HS-27A (cell line): ENCODE results near the gene FAM131B.
A peak's percentile ranks its signal among the peaks of the same experiment; 100 is the strongest.

Experiments
- DNase-seq: peaks from one replicate; pipeline ENCODE4 v3.0.0-alpha.2; 2012; ENCODE audit warnings: low read depth, missing footprints

Gene FAM131B

DNA sequence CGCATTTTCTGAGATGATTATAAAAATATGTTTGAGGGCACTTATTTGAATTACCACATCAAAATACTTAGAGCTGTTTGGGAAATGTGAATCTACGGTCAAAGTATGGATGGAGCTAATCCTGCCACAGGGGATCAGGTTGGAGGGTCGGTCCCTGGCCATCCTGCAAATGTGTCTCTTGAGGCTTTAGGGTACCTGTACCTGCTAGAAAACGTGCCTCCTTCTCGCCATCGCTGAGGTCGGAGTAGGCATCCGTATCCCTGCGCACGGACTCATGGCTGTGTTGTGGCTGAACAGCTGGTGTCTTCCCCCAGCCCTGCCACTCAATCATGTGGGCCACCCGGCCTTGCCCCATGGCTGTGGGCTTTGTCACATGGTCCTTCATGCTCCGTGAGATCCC, 3.9 kb downstream of the FAM131B start:
- no peak for DNase-seq

- no peak for DNase-seq
These were observed 6.0 kb downstream of the FAM131B start for GRCh38 chr7:143356414-143357050.

- no peak for DNase-seq
These were observed 6.8 kb downstream of the FAM131B start for GRCh38 chr7:143355450-143356385.

DNA sequence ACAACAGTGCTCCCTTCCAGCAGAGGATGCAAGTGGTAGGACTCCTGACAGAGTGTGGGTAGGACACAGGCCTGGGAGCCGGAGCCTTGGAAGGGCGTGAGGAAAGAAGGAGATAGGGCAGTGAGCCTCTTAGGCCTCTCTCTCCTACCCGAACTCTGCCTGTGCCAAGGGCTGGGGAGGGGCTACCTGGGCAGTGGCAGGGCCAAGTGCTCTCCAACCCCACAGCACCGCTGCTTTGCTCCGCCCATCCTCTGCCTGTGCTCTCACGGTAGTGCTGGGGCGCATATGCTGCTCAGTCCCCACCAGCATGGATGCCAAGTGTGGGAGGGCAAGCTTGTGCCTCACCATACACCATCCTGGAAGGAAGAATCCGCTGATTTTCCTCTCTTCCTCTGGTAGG, 7.5 kb downstream of the FAM131B start:
- DNase-seq, result no peak

DNA sequence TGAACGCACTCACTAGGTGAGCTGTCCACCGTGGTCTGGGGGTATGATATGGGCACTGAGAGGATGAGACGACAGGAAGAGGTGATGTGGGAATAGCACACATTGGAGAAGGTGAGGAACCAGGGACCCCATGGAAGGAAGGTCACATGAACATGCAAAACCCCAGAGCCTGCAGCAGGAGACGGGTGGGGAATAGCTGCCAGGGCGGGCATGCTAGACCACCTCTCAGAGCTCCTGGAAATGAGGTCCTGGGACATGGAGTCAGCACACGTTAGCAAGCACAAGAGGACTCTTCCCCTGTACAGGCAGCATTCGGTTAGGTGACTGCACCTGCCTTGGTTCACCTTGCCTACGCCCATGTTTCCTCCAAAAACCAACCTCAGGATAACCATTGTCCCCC, 8.1 kb downstream of the FAM131B start:
- DNase-seq, result no peak

DNA sequence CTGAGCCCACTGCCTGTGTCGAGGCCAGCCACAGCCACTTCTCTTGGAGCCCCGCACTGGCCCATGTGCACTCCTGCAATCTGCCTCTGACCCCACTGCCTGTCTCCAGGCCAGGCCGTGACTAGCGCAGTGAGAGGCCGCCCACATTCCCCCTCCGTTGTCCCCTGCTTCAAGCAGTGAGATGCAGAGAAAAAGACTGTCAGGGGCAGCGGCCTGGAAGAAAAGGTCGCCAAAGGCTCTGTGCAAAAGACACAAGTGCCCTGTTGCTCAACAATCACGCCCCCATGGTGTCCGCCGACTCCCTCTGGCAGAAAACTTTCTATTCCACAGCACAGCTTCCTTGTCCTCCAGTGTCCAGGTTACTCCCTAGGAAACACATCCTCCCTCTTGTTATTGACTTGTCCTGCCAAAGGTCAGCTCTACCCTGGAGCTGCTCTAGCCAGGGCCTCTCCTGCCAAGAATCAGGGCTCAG, 9.9 kb downstream of the FAM131B start:
- DNase-seq, result no peak

GRCh38 chr7:143351574-143351973, 10.9 kb downstream of the FAM131B start:
- DNase-seq, result no peak

DNA sequence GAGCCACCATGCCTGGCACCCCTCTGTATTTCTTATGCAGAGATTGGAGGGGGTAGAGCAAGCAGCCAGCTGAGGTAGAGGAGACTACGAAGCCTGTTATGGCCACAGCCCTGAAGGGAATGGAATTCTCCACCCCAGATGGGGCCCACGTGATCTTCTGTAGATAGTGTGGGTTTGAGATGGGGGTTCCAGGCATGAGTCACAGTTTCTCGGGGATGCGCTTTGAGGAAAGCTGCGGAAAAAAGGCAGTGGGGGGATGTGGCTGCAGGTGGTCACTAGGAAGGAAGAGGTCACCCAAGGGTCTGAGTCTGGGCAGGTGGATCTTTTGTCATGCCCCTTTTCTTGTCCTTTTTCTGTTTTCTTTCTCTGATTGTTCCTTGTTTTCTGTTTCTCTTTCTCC, 11.5 kb downstream of the FAM131B start:
- DNase-seq, result no peak

GRCh38 chr7:143347950-143348349, 14.6 kb downstream of the FAM131B start:
- no peak for DNase-seq

DNA sequence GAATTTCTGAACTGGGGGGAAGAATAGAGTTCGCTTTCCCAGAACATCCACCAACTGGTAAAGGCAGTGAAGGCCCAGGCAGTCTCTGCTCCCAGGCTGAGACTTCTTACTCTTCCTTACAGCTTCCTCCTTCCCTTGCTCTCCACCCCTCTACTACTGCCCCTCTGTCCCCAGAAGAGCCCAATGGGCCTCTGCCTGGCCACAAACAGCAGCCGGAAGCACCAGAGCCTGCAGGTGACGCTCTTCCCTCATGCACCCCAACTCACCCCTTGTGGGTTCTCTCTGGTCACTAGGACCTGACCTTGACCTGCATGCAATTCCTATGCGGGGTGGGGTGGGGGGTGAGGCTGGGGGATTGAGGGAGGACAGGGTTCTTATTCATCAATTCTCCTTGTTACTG, 16.5 kb downstream of the FAM131B start:
- DNase-seq, result no peak

DNA sequence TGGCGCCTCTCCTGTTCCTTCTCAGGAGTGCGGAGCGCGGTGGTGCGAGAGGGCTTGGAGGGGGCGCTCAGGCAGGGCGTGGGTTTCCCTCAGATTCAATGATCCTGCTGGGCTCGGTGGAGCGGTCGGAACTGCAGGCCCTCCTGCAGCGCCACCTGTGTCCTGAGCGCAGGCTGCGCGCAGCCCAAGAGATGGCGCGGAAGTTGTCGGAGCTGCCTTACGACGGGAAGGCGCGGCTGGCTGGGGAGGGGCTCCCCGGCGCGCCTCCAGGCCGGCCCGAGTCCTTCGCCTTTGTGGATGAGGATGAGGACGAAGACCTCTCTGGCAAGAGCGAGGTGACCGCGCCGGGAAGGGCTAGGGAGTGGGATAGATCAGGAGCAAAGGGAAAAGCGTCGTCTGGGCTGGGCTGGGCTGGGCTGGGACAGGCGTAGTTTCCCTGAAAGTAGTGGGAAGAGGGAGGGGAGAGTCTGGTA, 17.0 kb downstream of the FAM131B start:
- DNase-seq, result no peak

DNA sequence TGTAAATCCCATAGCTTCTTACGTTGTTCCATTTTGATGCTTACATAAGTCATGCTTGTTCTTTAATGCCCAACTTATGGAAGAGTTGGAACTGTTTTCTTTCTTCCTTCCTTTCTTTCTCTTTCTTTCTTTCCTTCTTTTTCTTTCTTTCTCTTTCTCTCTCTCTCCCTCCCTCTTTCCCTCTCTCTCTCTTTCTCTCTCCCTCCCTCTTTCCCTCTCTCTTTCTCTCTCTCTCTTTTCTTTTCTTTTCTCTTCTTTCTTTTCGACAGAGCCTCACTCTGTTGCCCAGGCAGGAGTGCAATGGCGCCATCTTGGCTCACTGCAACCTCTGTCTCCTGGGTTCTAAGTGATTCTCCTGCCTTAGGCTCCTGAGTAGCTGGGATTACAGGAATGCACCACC, 18.9 kb downstream of the FAM131B start:
- DNase-seq, result no peak

DNA sequence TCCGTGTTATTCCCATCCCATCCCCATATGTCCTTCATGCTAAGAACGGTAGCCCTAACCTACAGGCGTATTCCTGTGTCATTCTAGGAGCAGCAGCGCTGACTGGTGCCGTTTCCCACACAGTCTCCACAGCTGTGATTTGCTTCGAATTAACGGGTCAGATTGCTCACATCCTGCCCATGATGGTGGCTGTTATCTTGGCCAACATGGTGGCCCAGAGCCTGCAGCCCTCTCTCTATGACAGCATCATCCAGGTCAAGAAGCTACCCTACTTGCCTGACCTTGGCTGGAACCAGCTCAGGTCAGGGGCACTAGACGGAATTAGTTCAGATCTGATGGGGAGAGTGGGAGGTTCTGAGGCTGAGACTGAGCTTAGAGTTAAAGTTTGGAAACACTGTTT, 20.7 kb downstream of the FAM131B start:
- no peak for DNase-seq

- DNase-seq, result no peak
These were observed 25.3 kb downstream of the FAM131B start for GRCh38 chr7:143337216-143337615.

DNA sequence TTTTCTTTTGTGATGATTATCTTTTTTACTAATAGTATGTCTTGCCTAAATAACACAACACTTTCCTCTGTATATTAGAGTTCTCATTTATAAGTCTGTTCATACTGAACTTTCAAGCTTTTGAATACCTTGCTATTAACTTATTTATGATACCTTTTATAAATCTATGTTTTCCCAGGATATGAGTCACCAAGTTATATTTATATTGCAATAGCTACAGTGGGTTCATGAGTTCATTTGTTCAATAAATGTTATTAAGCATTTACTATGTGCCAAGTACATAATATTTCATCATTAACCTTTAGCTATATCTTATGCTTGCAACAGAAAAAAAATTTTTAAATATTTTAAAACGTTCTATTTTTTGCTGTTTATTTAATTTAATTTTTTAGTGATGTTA, 28.3 kb downstream of the FAM131B start:
- no peak for DNase-seq

- peak; percentile 4 for DNase-seq
These were observed 31.2 kb downstream of the FAM131B start for GRCh38 chr7:143331179-143331801.

- DNase-seq, result no peak
These were observed 32.9 kb downstream of the FAM131B start for GRCh38 chr7:143329471-143330170.

GRCh38 chr7:143327903-143328302, 34.6 kb downstream of the FAM131B start:
- no peak for DNase-seq

DNA sequence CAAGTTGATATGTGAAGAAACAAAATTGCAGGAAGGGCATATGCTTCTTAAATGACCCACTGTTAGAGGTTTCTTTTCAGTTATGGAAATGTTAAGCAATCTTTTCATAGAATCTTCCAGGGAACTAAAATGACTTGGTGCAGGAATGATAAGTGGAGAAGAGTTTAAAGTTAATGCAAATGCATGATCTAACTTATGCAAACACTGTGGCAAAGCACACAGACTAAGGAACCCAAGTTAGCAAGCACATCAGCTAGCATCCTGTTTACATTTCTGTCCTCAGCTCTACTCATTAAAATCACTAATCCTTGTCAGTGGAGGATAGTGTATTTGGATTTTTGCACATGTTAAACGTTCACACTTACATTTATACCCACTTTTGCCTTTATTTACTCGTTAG, 37.3 kb downstream of the FAM131B start:
- no peak for DNase-seq

DNA sequence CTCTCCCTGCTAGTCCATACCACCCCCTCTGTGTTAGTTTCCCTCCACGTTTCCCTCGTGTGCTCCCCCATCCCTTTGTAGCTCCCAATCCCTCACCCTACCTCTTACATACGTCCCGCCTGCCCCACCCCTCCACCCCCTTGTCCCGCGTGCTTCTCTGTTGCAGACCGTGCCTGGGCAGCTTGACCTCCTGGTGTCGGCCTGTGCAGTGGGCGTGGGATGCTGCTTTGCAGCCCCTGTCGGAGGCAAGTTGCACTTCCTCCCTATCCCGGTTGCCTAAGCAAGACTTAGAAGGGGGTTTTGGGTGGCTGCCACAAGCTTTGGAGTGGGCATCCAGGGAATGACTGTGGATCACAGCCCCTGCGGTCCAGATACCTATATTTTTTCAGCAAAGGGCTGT, 38.9 kb downstream of the FAM131B start:
- no peak for DNase-seq

- no peak for DNase-seq
These were observed 39.5 kb downstream of the FAM131B start for GRCh38 chr7:143322760-143323633.
